SK-N-SH (cell line): ENCODE measurements around the gene ARHGAP21. TPM values are rescaled to one million over a fixed set of nuclear protein-coding genes. Genes with fewer than 3 reads are reported as not detected.

Experiments used
- CTCF ChIA-PET: fragments of 300-600, 350-600 bp; formaldehyde crosslinking; extraction: SDS; loops from one replicate; lab custom pipeline; 2021; lab: Yijun Ruan, JAX
- POLR2A ChIA-PET: fragments of 350-600 bp; sonication (Branson Sonifier 250); formaldehyde crosslinking; extraction: SDS; loops from one replicate; lab custom pipeline; 2020; ENCODE audit warnings: antibody characterized with exemption, inconsistent platforms; lab: Yijun Ruan, JAX
- DNase-seq: peaks from one replicate; pipeline ENCODE4 v3.0.0; 2012
- H2AFZ ChIP-seq: fragments of 200-600 bp; sonication (generic); 2 replicates; pipeline ENCODE4 v1.8.1; 2016; ENCODE audit warnings: antibody characterized with exemption, mild to moderate bottlenecking, low read depth
- H3F3A ChIP-seq: fragments of 200-600 bp; sonication (generic); replicated peaks from 2 replicates; pipeline ENCODE3; 2016; ENCODE audit warnings: antibody characterized with exemption, mild to moderate bottlenecking; ENCODE audit not compliant: insufficient read depth
- H3K27ac ChIP-seq, 2 experiments: fragments of 200-500 bp in 1 of 2; fragments of 200-600 bp in 1 of 2; sonication (Bioruptor generic) in 1 of 2; sonication (generic), shearing (Covaris generic) in 1 of 2; 2 replicates each; pipeline versions ENCODE4 v1.5.1 to v1.6.1; 2014 to 2016; ENCODE audit warnings: low read depth in 2 of 2, inconsistent platforms in 1 of 2, low read length in 1 of 2, mild to moderate bottlenecking in 1 of 2, mixed read lengths in 1 of 2
- H3K27me3 ChIP-seq: fragments of 200-600 bp; sonication (generic), shearing (Covaris generic); 2 replicates; pipeline ENCODE4 v1.6.1; 2016; ENCODE audit warnings: mixed run types; ENCODE audit not compliant: insufficient read depth
- H3K36me3 ChIP-seq, 2 experiments: fragments of 200-500 bp in 1 of 2; fragments of 200-600 bp in 1 of 2; sonication (Bioruptor generic) in 1 of 2; sonication (generic) in 1 of 2; replicated peaks in 1 of 2; 2 replicates each; pipeline versions ENCODE3 to v1.5.1; 2014 to 2016; ENCODE audit warnings: low read length in 1 of 2, mild to moderate bottlenecking in 1 of 2; ENCODE audit not compliant: insufficient read depth in 2 of 2, control insufficient read depth in 1 of 2
- H3K4me1 ChIP-seq, 2 experiments: fragments of 200-500 bp in 1 of 2; fragments of 200-600 bp in 1 of 2; sonication (Bioruptor generic) in 1 of 2; sonication (generic), shearing (Covaris generic) in 1 of 2; 2 replicates each; pipeline versions ENCODE4 v1.5.1 to v1.6.1; 2014 to 2016; ENCODE audit warnings: low read depth in 1 of 2, low read length in 1 of 2, mixed run types in 1 of 2; ENCODE audit not compliant: insufficient read depth in 2 of 2, control insufficient read depth in 1 of 2
- H3K4me2 ChIP-seq: fragments of 200-600 bp; sonication (generic), shearing (Covaris generic); 2 replicates; pipeline ENCODE4 v1.6.1; 2017; ENCODE audit warnings: mixed run types
- H3K4me3 ChIP-seq, 2 experiments: fragments of 200-500 bp in 1 of 2; fragments of 200-600 bp in 1 of 2; sonication (Bioruptor generic) in 1 of 2; sonication (generic), shearing (Covaris generic) in 1 of 2; 2 replicates each; pipeline versions ENCODE4 v1.5.1 to v1.8.1; 2014 to 2016; ENCODE audit warnings: low read depth in 2 of 2, inconsistent platforms in 1 of 2, low read length in 1 of 2, mild to moderate bottlenecking in 1 of 2, mixed read lengths in 1 of 2, moderate library complexity in 1 of 2
- H3K79me2 ChIP-seq: fragments of 200-600 bp; sonication (generic); 2 replicates; pipeline ENCODE4 v1.8.1; 2017; ENCODE audit warnings: mild to moderate bottlenecking; ENCODE audit not compliant: insufficient read depth
- H3K9ac ChIP-seq: fragments of 200-600 bp; sonication (generic); 2 replicates; pipeline ENCODE4 v1.6.1; 2017; ENCODE audit warnings: mixed run types
- H3K9me2 ChIP-seq: fragments of 200-600 bp; sonication (generic); 2 replicates; pipeline ENCODE4 v1.6.1; 2017; ENCODE audit warnings: mixed run types
- H3K9me3 ChIP-seq: fragments of 200-600 bp; sonication (generic); 2 replicates; pipeline ENCODE4 v1.6.1; 2017; ENCODE audit warnings: mixed run types, mild to moderate bottlenecking, moderate library complexity
- H4K20me1 ChIP-seq: fragments of 200-600 bp; sonication (generic); 2 replicates; pipeline ENCODE4 v1.6.1; 2017; ENCODE audit warnings: mild to moderate bottlenecking, mixed run types; ENCODE audit not compliant: insufficient read depth
- CTCF ChIP-seq: fragments of 200-600 bp; sonication (generic); IDR thresholded peaks from 2 replicates; pipeline ENCODE4 v1.6.1; 2017; ENCODE audit warnings: antibody characterized with exemption, mild to moderate bottlenecking, moderate library complexity
- ELF1 ChIP-seq: IDR thresholded peaks from 2 replicates; pipeline ENCODE4 v1.4.0; 2012
- FOSL2 ChIP-seq: IDR thresholded peaks from 2 replicates; pipeline ENCODE4 v1.4.0; 2012; ENCODE audit warnings: low read depth, mild to moderate bottlenecking, moderate library complexity, borderline replicate concordance
- JUND ChIP-seq: IDR thresholded peaks from 2 replicates; pipeline ENCODE4 v1.4.0; 2012
- NRF1 ChIP-seq: IDR thresholded peaks from 2 replicates; pipeline ENCODE4 v1.6.1; 2012; ENCODE audit warnings: low read depth, mild to moderate bottlenecking, low read length
- POLR2AphosphoS5 ChIP-seq: IDR thresholded peaks from 2 replicates; pipeline ENCODE4 v1.6.1; 2012; ENCODE audit warnings: low read depth, low read length
- RAD21 ChIP-seq: IDR thresholded peaks from 2 replicates; pipeline ENCODE4 v1.6.1; 2012; ENCODE audit warnings: mild to moderate bottlenecking, low read length
- RCOR1 ChIP-seq: fragments of 150-350 bp; IDR thresholded peaks from 2 replicates; pipeline ENCODE4 v1.6.1; 2017; ENCODE audit warnings: antibody characterized with exemption, low read length
- TCF12 ChIP-seq: IDR thresholded peaks from 2 replicates; pipeline ENCODE4 v1.4.0; 2012
- TEAD4 ChIP-seq: IDR thresholded peaks from 2 replicates; pipeline ENCODE4 v1.4.0; 2012; ENCODE audit warnings: mild to moderate bottlenecking, borderline replicate concordance; ENCODE audit not compliant: insufficient read depth
- ZBTB33 ChIP-seq: IDR thresholded peaks from 2 replicates; pipeline ENCODE4 v1.4.0; 2012; ENCODE audit warnings: low read depth, borderline replicate concordance
- WGBS: methylation state at CpG from one replicate; pipeline ENCODE4 v1.1.6; 2017; ENCODE audit warnings: low lambda C conversion rate; 5-methylcytosine and 5-hydroxymethylcytosine counted together
- polyA plus RNA-seq, 3 experiments: library from polyadenylated mRNA; depleted of rRNA; stranded (reverse); fragments of >200 nt; gene quantifications; 2 replicates each; pipeline ENCODE4 v1.2.3, GENCODE V29; 2012

ARHGAP21 gene
- polyA plus RNA-seq, 1 of the 3 experiments (the other 2 are of a cell fraction), result 27.8 TPM

GRCh38 chr10:24603333-24603732 lies 120.4 kb downstream of the ARHGAP21 start:
- H3K27me3 ChIP-seq, result no peaks in the 10 kb centered on the region
- TF ChIP-seq RAD21, result no peak
- TF ChIP-seq TCF12, result peak; percentile 16; the same call in 1 of the 2 replicates
- peak; percentile 72; the same call in 1 of the 2 replicates for TF ChIP-seq FOSL2
- peak; percentile 28; the same call in 1 of the 2 replicates for TF ChIP-seq JUND
- H2AFZ ChIP-seq, result no peak overlapping the region
- H4K20me1 ChIP-seq, result no peaks in the 10 kb centered on the region
- H3K79me2 ChIP-seq, result peaks cover 8% of the 10 kb centered on the region; the same call in 1 of the 2 replicates
- peak overlapping the region; percentile 4; the same call in 1 of the 2 replicates for H3K4me2 ChIP-seq
- CTCF ChIA-PET, result no interaction called here
- POLR2A ChIA-PET, result no interaction called here
- 13% methylated on average over 2 of the region's 2 CpGs for WGBS
- H3F3A ChIP-seq, result peaks cover 8% of the 10 kb centered on the region
- peak overlapping the region in 1 of 2 experiments; percentile 70; a peak in 2 of 4 replicates for H3K27ac ChIP-seq
- no peaks in the 10 kb centered on the region for H3K9me3 ChIP-seq
- H3K4me1 ChIP-seq, result no peaks in the 10 kb centered on the region; a peak in 2 of 4 replicates
- DNase-seq, result no peak
- no peak overlapping the region for H3K4me3 ChIP-seq
- peaks cover 49 to 65% of the 10 kb centered on the region in 2 experiments for H3K36me3 ChIP-seq
- H3K9me2 ChIP-seq, result no peaks in the 10 kb centered on the region
- no peak overlapping the region; the same call in 1 of the 2 replicates for H3K9ac ChIP-seq

GRCh38 chr10:24597961-24598360 lies 125.7 kb downstream of the ARHGAP21 start:
- DNase-seq, result no peak
- Histone ChIP-seq H3F3A (peaks cover 15% of the 10 kb centered on the region), H4K20me1 (no peaks in the 10 kb centered on the region), H3K36me3 (peaks cover 86 to 95% of the 10 kb centered on the region in 2 experiments), H3K4me2 (no peak overlapping the region), H3K9me2 (no peaks in the 10 kb centered on the region), H3K9me3 (no peaks in the 10 kb centered on the region), H3K79me2 (no peaks in the 10 kb centered on the region), H3K9ac (no peak overlapping the region), H3K4me3 (no peak overlapping the region), H2AFZ (no peak overlapping the region), H3K27me3 (no peaks in the 10 kb centered on the region), H3K4me1 (no peaks in the 10 kb centered on the region; a peak in 1 of 4 replicates), H3K27ac (no peak overlapping the region)
- ChIA-PET CTCF (interaction anchor here (1.1 to 1.4 kb wide), 2 partner anchors 11 to 515 kb away, joined by 3 read pairs; no protein-coding TSS in a partner anchor), POLR2A (no interaction called here)
- no peak for TF ChIP-seq ELF1
- no peak for TF ChIP-seq NRF1
- TF ChIP-seq TEAD4, result no peak
- no peak for TF ChIP-seq CTCF
- TF ChIP-seq ZBTB33, result no peak
- TF ChIP-seq POLR2AphosphoS5, result no peak
- no peak for TF ChIP-seq TCF12
- TF ChIP-seq RCOR1, result no peak
- 95% methylated on average over 3 of the region's 3 CpGs for WGBS
